GM18511 (cell line): ENCODE results near the gene ARVCF.

Source experiments
- ATAC-seq: cut with Tn5 transposase; IDR thresholded peaks from one replicate; pipeline ENCODE4 v1.9.1; 2021; ENCODE audit warnings: mild to moderate bottlenecking, moderate library complexity; ENCODE audit not compliant: unreplicated experiment

The ARVCF gene

GRCh38 chr22:19964701-19965386, 51.8 kb downstream of the ARVCF start:
- ATAC-seq = no peak

DNA sequence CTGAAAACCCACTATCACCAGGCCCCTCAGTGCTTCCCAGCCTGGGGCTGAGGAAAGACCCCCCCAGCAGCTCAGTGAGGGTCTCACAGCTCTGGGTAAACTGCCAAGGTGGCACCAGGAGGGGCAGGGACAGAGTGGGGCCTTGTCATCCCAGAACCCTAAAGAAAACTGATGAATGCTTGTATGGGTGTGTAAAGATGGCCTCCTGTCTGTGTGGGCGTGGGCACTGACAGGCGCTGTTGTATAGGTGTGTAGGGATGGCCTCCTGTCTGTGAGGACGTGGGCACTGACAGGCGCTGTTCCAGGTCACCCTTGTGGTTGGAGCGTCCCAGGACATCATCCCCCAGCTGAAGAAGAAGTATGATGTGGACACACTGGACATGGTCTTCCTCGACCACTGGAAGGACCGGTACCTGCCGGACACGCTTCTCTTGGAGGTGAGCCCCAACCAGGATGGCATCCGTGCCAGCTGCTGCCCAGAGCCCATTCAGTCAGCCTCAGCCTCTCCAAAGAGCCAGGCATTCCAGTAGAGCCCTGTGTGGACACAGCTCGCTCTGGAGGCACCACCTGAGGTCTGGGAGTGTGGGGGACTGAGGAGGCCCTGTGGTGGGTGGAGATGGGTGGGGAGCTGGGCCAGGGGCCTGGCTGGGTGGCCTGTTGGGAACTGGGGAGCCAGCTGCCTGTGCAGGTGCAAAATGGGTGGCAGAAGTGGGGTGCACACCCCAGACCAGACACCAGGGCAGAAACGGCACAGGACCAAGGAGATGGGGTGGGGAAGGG, 52.6 kb downstream of the ARVCF start:
- ATAC-seq = no peak

- ATAC-seq = no peak
Observed at GRCh38 chr22:19962909-19963806, 53.5 kb downstream of the ARVCF start.

GRCh38 chr22:19962246-19962908, 54.2 kb downstream of the ARVCF start:
- no peak for ATAC-seq

DNA sequence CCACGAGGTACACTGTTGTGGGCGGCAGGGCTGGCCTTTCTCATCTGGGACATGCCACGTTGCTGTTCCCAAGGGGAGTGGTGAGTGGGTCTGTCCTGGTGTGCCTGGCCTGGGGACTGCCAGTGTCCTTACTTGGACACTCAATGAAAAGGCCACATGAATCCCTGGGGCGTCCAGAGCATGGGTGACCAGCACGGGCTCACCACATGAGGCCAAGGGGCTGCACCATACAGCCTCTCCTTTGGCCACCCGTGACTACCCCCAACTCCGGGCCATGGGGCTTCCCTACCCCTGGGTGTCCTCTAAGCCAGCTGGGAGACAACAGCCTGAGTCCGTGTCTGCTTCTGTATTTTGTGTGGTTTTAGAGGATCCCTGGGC, 54.8 kb downstream of the ARVCF start:
- ATAC-seq = no peak

DNA sequence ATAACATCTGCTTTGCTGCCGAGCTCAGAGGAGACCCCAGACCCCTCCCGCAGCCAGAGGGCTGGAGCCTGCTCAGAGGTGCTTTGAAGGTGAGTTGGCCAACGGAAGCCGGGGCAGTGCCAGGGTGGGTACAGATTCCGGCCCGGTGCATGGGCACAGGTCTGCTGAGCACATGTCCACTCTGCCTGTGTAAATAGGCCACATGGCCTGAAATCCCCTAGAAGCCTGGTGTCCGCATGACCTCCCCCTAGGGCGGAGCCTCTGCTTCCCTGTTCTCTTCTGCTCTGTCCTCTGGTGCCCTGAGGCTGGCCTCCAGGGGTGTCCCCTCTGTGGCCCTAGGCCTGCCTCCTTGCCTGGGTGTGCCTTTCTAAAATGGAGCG, 55.4 kb downstream of the ARVCF start:
- ATAC-seq = no peak

DNA sequence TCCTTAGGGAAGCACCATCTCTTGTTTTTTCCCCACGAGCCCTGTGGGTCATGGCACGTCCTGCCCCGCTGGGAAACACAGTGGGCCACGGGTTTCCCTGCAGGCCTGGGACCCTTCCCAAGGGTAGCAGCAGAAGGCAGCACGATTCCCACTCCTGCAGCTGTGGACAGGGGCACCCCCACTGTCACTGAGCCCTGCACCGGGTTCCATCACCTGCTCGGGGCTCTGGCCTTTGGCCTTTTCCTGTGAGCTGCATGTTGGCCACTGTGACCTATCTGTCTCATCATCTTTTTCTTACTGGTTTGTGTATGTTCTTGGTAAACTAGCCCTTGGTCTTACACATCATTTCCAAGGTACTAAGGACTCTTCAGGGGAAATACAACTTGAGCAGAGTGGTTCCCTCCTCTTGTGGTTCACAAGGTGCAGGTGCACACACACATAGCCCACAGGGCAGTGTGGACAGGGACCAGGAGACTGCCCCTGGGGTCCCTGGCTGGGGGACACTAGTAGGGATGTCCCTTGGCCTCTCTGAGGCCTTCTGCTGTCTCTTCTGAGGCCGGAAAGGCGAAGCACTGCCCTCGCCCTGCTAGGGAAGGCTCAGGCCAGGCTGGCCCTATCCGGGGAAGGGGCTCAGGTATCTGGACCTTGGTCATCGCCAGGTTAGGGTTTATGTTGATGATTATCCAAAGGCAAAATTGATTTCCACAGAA, 56.0 kb downstream of the ARVCF start:
- ATAC-seq = no peak

GRCh38 chr22:19959587-19960490, 56.8 kb downstream of the ARVCF start:
- ATAC-seq = no peak

DNA sequence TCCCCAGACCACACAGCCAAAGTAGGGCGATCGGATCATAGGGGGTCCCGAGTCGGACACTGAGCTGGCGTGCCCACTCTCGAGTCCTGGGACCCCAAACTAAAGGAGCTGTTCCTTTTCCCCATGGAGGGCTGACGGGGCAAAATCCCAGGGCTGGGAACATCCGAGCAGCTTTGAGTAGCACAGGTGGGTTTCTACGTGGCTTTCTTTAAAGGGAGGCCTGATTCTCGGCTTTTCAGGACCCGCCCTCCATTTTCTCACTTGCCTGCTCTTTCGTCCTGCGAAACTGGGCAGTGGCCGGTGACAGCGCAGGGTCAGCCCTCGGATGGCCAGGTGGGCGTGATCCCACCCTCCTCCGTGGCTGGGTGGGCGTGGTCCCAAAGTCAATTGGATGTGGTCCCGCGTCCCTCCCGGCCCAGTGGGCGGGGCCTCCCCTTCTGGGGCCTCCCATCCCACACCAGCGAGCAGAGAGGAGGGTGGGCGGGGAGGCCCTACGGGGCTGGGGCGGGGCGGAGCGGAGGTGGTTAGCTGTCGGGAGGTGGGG, 57.5 kb downstream of the ARVCF start:
- no peak for ATAC-seq

DNA sequence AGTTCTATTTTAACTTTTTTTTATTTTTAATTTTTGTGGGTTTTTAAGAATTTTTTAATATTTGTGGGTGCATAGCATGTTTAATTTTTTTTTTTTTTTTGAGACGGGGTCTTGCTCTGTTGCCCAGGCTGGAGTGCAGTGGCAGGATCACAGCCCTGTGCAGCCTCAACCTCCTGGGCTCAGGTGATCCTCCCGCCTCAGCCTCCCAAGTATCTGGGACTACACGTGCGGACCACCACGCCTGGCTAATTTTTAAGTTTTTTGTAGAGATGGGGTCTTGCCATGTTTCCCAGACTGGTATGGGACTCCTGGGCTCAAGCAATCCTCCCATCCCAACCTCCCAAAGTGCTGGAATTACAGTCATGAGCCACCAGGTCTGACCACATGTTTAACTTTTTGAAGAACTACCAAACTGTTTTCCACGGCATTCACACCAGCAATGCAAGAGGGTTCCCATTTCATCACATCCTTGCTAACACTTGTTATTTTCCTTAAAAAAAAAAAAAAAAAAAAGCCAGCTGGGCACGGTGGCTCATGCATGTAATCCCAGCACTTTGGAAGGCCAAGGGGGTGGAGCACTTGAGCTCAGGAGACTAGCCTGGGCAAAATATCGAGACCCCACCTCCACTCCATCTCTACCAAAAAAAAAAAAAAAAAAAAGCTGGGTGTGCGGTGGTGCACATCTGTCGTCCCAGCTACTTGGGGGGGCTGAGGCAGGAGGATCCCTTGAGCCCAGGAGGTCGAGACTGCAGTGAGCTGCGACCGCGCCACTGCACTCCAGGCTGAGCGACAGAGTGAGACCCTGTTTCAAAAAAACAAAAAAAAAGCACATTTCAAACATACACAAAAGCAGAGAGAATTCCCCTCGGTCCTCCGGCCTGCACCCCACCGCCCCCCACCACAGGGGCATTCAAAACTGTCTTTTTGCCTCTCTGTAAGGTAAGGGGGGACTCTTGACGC, 58.3 kb downstream of the ARVCF start:
- ATAC-seq = no peak

GRCh38 chr22:19957445-19957844, 59.2 kb downstream of the ARVCF start:
- ATAC-seq = no peak

GRCh38 chr22:19955241-19956128, 61.1 kb downstream of the ARVCF start:
- no peak for ATAC-seq

- no peak for ATAC-seq
Observed at GRCh38 chr22:19951346-19951745, 65.3 kb downstream of the ARVCF start.

- no peak for ATAC-seq
Observed at GRCh38 chr22:19948057-19948760, 68.4 kb downstream of the ARVCF start.

- no peak for ATAC-seq
Observed at GRCh38 chr22:19943082-19944026, 73.3 kb downstream of the ARVCF start.
